Mucosa of gallbladder (tissue), 1 donor: ENCODE data around the gene CASP9. TPM values are rescaled to one million over a fixed set of nuclear protein-coding genes. Genes with fewer than 3 reads are reported as not detected.

ENCODE experiments used
- DNase-seq: peaks from one replicate; pipeline ENCODE4 v3.0.0-alpha.2; 2020; ENCODE audit warnings: low spot score
- total RNA-seq: library from RNA; stranded (reverse); gene quantifications from one replicate; pipeline ENCODE4 v1.2.1, GENCODE V29; 2021
- donor health status: DM: no; HTN: no; CAD: no.

Gene CASP9
- total RNA-seq: 26.6 TPM

DNA sequence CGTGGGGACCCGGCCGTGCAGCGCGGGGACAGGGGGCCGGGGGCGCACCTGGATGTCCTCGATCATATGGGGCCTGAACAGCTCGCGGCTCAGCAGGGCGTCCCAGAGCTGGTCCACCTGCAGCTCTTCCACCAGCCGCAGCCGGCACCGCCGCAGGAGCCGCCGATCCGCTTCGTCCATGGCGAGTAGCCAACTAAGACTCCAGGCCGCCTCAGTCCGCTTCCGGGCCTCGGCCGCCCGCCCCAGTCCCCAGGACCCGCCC is at the start of gene CASP9:
Gene CASP9 (minus strand): TSS at position 195 of the 262 bp plus-strand sequence. CDS start 15 bp downstream, at position 180.
- DNase-seq: no peak

DNA sequence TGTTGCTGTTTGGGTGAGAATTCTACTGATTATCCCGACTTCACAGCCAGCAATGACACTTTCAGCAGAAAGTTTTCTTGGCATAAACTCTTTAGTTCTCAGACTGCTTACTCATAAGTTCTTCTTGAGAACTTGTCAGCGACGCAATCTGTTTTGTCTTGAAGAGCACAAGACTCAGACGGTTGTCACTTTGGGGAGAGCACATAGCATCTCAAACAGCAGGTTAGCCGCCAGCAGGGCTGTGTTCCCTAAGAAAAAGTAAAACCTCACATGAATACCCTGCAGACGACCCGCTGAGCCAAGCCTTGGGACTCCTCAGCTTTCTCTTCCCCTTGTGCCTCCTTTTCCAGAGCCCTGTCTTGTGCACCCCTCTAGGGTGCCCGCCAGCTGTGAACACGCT is 49.5 kb upstream of the CASP9 start:
- no peak for DNase-seq

- no peak for DNase-seq
Measured at GRCh38 chr1:15571266-15571665, 47.3 kb upstream of the CASP9 start.

DNA sequence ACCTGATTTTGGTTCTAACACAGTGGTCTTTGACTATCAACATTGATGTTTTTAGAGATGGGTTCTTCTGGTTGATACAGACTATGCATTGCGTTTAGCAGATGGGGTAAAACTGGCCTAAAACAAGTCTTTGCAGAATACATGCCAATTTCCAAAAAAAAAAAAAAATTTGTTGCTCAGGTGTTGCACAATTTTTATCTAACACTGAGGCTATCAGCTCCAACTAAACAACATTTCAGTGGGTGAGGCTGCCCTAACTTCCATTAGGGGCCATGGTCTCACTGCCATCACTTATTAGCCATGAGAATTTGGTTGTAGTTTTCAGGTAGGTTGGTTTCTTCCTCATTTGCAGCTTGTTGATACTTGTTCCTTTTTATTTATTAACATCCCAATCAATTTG is 46.8 kb upstream of the CASP9 start:
- no peak for DNase-seq

DNA sequence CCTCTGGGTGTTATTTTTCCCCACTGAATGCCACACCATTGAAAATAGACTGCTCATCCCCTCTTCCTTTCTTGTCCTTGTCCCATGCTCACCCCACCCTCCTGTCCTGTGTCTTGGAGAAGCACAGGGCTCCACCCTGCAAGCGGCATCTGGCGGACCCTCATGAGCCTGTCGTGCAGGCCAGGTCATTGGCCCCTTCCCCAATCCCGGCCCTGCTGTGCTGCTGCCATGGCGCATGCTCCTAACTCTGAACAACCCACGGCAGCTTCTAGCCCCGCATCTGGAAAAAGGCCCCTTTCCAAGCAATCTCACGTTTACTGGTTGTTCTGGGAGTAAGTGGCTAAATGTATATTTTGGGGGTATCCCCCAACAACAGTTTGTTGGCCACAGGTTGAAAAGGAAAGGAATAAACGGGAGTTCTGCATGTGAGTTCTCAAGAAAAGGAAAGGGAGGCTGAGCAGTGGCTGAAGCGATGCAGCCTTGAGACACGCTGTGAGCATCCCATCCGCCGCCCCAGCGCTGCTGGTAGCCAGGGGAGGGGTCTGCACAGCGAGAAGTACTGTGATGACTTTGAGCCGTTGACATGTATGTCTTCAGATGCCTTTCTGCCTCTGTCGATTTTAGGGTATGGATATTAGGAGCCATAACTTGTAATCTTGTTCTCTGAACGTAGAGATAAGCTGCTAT is 44.5 kb upstream of the CASP9 start:
- DNase-seq: no peak

DNA sequence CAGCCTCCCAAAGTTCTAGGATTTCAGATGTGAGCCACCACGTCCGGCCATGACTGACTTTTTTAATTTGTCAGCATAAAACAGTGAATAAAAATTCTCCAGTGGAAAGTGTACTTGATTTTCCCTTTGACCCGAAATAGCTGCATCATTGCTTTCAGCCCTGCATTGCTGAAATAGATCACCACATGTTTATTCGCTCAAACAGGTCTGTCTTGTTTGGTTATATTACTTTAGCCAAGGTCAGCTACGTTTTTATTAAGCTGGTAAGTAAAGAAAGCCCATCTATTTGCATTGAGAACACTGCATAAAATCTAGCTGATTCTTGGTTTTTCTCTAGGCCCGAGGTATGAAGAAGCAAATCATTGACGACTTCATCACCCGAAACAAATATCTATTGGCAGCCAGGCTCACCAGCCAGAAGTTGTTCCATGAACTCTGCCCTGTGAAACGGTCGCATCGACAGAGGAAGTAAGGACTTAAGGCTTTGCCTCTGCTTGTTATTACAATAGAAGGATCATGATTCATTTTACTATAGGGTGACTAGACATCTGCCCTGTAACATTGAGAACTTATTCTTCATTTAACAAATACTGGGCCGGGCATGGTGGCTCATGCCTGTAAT is 35.3 kb upstream of the CASP9 start:
- peak; percentile 43 for DNase-seq

- no peak for DNase-seq
Measured at GRCh38 chr1:15558516-15558915, 34.5 kb upstream of the CASP9 start.

DNA sequence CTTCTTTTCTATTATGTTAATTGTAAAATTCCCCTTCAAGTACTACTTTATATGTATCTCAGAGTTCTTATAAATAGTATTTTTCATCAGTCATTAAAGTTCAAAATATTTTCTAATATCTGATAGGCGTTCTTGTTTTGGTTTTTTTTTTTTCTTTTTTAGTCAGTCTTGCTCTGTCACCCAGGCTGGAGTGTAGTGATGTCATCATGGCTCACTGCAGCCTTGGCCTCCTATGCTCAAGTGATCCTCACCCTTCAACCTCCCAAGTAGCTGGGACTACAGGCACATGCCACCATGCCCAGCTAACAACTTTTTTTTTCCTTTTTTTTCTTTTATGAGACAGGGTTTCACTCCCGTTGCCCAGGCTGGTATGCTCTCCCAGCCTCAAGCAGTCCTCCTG is 33.6 kb upstream of the CASP9 start:
- no peak for DNase-seq

DNA sequence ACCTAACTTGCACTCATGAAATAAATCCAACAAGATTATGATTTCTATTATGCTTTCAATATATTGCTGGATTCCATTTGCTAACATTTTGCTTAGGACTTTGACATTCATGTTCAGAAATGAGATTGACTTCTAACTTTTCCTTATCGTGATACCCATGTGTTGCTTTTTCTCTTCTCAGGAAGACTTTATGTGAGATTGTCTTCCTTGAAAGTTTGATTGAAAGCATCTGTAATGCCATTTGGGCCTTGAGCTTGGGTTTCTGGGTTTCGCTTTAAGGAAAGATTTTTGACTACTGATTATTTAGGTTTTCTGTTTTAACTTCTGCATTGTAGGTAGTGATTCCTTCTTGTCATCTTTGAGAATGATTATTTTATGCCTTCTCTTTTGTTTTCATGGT is 33.0 kb upstream of the CASP9 start:
- DNase-seq: no peak

- no peak for DNase-seq
Measured at GRCh38 chr1:15550573-15550972, 26.6 kb upstream of the CASP9 start.

DNA sequence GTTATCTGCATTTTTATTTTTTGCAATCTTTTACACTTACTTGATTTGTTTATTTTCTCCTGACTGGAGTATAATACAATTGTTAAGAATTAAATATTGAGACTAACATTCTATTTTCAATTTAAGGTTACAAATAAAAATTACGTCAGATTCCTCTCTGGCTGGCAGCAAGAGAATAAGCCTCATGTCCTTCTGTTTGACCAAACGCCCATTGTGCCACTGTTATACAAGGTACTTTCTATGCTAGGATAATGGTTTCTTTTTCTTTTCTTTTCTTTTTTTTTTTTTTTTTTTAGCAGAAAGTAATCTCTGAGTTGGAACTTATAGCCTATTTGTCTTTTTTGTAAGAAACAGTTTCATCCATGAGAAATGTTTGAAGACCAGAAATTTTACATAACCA is 22.6 kb upstream of the CASP9 start:
- DNase-seq: no peak

- no peak for DNase-seq
Measured at GRCh38 chr1:15543589-15544568, 19.9 kb upstream of the CASP9 start.

DNA sequence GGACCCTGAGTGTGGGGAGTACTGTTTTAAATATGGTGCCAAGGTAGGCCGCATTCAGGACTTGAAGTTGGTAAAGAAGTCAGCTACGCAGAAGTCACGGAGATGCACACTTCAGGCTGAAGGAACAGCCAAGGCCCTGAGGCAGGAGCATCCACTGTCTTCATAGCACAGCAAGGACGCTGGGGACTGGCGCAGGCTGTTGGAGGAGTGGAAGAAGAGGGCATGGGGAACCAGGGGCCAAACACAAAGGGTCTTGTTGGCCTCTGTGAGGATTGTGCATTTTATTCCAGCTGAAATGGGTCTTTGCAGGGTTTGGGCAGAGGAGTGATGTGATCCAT is 19.2 kb upstream of the CASP9 start:
- no peak for DNase-seq

GRCh38 chr1:15542388-15543250 is 18.6 kb upstream of the CASP9 start:
- no peak for DNase-seq

DNA sequence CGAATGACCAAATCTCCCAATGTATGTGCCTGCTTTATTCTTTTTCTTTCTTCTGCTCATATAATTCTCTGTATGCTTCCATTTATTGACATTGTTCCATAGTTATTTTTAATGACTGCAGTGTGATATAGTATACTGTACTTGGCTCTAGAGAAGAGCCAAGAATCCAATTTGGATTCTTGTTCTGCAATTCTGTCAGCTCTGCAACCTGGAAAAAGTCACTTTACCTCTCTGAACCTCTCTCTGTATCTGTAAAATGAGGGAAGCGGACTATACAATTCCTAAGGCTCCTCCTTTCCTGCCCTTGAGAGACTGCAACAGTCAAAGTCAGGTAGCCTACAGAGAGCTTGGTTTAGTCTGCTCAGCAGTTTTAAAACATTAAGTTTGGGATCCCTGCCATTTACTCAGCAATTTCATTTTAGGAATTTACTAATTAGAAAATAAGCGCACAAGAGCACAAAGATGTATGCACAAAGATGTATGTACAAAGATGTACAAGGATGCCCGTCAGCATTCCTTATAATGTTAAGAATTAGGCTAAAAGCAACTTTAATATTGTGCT is 17.3 kb upstream of the CASP9 start:
- no peak for DNase-seq

GRCh38 chr1:15540186-15540585 is 16.2 kb upstream of the CASP9 start:
- DNase-seq: no peak

DNA sequence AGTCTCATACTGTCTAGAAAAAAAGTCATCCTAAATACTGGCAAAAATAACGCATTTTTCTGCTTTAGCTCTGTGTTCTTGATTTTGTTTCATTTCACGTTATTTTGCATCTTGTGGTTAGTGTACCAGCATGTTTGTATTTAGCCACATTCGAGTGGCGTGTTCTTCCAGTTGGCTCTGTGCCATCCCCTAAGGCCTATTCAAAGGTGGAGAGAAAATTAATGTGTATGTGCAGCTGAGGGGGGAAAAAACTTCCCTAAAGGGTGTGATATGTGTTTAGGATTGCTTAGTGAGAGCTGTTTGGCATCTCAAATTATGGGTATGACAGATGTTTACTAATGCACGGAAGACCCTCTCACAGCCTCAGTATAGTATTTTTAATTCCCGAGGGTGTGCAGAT is 14.8 kb upstream of the CASP9 start:
- no peak for DNase-seq

- DNase-seq: no peak
Measured at GRCh38 chr1:15531682-15532081, 7.7 kb upstream of the CASP9 start.

DNA sequence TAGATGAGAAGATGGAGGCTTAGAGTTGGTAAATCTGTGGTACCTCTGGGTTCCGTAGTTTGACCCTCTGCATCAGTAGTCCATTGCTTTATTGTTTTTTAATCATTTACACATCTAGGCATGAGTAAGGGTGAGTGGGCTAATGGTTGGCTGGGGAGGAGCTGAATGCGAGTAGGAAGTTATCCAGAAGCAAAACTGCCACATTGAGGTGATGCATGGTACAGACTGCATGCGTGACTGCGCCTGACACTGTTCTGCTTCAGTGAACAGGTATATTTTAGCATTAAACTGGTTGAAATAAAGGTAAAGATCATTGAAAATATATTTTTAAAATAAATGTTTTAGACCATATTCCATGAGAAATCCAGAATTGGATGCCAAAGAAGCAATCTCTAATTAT is 7.0 kb upstream of the CASP9 start:
- no peak for DNase-seq

GRCh38 chr1:15526490-15527339 is 2.7 kb upstream of the CASP9 start, which contains the start of gene DNAJC16:
TSS of gene DNAJC16 (plus strand) at chr1:15526848. CDS start at chr1:15529106, 2,258 bp downstream.
- peak; percentile 100 for DNase-seq
